DMS53 (cell line): ENCODE results near the gene KHK.

Experiments
- DNase-seq: peaks from one replicate; lab custom pipeline; 2025; lab: John Stamatoyannopoulos, UW

The KHK gene

DNA sequence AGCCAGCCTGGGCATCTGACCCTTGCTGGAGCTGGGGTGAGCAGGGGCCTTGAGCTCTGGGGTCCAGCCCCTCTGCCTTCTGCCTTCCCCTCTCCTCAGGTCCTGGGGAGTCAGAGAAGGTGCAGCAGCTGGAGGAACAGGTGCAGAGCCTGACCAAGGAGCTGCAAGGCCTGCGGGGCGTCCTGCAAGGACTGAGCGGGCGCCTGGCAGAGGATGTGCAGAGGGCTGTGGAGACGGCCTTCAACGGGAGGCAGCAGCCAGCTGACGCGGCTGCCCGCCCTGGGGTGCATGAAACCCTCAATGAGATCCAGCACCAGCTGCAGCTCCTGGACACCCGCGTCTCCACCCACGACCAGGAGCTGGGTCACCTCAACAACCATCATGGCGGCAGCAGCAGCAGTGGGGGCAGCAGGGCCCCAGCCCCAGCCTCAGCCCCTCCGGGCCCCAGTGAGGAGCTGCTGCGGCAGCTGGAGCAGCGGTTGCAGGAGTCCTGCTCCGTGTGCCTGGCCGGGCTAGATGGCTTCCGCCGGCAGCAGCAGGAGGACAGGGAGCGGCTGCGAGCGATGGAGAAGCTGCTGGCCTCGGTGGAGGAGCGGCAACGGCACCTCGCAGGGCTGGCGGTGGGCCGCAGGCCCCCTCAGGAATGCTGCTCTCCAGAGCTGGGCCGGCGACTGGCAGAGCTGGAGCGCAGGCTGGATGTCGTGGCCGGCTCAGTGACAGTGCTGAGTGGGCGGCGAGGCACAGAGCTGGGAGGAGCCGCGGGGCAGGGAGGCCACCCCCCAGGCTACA is 4.4 kb upstream of the KHK start:
- no peak for DNase-seq

- DNase-seq = no peak
These were observed 3.7 kb upstream of the KHK start for GRCh38 chr2:27082773-27083409.

DNA sequence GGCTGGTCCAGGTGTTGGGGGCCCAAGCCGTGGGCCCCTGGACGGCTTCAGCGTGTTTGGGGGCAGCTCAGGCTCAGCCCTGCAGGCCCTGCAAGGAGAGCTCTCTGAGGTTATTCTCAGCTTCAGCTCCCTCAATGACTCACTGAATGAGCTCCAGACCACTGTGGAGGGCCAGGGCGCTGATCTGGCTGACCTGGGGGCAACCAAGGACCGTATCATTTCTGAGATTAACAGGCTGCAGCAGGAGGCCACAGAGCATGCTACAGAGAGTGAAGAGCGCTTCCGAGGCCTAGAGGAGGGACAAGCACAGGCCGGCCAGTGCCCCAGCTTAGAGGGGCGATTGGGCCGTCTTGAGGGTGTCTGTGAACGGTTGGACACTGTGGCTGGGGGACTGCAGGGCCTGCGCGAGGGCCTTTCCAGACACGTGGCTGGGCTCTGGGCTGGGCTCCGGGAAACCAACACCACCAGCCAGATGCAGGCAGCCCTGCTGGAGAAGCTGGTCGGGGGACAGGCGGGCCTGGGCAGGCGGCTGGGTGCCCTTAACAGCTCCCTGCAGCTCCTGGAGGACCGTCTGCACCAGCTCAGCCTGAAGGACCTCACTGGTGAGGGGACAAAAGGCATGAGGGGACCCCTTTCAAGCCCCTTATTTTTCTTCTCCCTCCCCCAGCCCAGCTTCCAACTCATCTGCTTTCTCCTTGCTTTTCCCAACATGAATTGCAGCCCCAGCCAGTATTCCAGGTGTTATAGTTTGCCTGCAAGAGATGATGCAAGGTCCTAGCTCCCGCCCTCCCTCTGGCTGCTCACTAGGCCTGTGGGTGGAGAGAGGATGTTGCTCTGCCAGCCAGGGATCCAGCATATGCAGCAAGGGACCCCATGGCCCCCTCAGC is 2.9 kb upstream of the KHK start:
- DNase-seq = peak; percentile 17

DNA sequence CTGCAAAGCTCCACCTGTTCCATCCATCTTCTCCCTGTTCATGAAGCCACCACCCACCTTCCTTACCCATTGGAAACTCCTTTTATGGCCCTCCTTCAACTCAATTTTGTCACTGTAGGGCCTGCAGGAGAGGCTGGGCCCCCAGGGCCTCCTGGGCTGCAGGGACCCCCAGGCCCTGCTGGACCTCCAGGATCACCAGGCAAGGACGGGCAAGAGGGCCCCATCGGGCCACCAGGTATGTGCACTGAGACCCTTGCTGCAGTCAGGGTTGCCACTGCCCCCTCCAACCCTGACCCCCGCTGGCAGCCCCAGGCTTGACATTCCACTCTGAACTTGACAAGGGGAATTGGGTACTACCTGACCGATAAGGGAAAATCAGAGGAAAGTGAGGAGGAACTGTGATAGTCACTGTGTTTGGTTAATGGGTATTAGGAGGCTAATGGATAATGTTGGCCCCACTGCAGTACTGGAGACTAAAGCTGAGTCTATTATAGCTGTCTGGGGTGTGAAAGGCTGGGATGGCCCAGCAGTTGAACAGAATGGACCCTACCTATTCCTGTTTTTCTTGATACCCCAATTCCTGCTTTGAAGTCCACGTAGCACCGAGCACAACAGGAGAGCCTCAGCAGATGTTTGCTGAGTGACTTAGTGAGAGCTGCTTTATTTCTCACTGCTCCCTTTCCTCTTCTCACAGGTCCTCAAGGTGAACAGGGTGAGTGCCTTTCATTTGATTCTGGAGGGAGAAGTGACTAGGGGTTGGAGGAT is 2.1 kb upstream of the KHK start:
- no peak for DNase-seq

GRCh38 chr2:27085062-27085672 is 1.4 kb upstream of the KHK start:
- no peak for DNase-seq

DNA sequence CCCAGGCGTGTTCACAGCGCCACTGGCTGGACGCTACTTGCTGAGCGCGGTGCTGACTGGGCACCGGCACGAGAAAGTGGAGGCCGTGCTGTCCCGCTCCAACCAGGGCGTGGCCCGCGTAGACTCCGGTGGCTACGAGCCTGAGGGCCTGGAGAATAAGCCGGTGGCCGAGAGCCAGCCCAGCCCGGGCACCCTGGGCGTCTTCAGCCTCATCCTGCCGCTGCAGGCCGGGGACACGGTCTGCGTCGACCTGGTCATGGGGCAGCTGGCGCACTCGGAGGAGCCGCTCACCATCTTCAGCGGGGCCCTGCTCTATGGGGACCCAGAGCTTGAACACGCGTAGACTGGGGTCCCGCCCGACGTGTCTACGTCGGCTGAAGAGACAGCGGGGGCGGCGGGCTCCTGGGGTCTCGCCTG is 891 bp upstream of the KHK start:
- peak; percentile 65 for DNase-seq

DNA sequence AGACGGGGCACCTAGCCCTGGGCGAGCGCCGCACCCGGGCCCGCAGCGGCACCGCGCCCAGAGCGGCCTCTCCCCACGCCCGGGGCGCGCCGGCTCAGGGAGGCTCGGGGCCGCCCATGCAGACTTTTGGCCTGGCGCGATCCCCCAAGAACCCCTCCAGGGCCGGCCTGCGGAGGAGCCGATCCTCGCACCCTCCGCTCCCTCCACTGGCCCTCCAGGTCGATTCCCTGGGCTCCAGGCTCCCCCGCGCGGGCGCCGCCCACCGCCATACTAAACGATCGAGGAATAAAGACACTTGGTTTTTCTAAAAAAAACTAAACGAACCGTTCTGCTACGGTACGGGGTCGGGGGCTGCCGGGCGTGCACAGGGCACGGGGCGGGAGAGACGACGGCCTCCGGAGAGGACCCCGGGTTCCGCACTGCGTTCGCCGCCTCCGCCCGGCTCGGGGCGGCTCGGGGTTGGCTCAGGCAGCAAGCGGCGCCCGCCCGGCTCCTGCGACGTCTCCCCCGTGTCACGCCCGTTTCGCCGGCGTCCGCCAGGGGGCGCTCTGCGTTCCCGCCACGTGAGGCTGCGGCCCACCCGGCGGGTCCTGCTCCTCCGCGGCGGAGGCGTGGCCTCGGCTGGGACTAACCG is 365 bp upstream of the KHK start:
- peak; percentile 94 for DNase-seq

GRCh38 chr2:27087823-27088410 is 1.3 kb downstream of the KHK start:
- no peak for DNase-seq

GRCh38 chr2:27088634-27089033 is 2.1 kb downstream of the KHK start:
- DNase-seq = no peak

DNA sequence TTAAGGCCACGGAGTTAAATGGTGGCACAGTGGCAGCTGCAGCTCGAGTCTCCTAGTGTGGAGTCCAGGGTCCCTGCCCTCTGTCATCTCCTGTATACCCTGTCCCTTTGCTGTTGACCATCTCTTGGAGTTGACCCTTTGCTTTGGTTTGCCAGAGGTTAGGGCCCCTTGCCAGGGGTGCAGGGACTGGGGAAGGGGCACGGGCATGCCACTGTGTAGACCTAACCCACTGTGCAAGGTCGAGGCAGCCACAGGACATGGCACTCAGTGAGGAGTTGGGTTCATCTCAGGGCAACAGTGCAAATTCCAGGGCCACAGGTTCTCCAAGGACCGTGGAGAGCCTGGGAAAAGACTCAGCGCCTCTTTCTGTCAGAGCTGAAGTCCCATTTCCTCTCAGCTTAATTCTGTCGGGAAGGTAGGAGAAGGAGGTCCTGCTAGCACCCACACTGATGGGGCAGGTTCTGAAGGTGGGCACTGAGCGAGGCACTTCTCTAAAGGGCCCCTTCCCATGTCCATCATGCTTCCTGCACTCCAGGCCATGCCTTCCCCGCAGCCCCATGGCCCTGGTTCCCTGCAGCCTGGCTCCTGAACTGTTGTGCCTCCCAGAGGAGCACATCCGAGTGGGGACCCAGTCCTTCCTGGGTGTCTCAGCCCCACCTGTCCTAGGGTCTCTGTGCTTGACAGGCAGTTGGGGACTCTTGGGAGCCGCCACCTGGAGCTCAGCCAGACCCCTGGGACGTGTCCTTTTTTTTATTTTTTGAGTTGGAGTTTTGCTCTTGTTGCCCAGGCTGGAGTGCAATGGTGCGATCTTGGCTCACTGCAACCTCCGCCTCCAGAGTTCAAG is 2.8 kb downstream of the KHK start:
- DNase-seq = no peak

GRCh38 chr2:27091746-27092695 is 5.4 kb downstream of the KHK start:
- DNase-seq = no peak

DNA sequence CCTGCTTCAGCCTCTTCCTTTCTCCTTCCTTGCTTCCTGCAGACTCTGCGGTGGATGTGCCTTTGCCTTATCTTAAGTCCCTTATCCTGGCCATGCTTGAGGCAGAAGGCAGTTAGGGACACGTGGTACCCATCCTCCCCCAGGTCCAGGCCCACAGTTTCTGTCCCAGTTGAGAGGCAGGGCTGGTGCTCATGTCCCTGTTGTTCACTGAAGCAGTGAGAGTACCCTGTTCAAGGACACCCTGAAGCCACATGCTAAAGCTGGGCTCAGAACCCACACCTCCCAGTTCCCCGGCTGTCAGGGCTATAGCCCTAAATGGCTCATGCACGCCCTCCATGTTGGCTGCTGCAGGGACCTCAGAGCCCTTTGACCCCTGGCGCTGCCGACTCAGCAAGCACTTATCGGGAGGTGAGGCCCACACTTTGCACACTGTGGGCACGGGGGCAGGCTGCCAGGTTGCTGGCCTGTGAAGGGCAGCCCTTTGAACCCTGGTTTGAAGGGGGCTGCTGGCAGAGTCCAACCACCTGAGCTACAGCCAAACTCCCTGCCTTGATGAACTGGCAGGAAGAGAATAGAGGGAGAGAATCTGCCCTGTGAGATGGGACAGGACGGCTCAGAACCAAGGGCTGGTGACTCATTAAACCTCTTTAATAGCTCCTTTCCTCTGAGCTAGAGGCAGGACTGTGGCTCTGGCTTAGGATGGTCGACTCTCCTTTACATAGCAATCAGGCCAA is 6.3 kb downstream of the KHK start:
- DNase-seq = no peak

DNA sequence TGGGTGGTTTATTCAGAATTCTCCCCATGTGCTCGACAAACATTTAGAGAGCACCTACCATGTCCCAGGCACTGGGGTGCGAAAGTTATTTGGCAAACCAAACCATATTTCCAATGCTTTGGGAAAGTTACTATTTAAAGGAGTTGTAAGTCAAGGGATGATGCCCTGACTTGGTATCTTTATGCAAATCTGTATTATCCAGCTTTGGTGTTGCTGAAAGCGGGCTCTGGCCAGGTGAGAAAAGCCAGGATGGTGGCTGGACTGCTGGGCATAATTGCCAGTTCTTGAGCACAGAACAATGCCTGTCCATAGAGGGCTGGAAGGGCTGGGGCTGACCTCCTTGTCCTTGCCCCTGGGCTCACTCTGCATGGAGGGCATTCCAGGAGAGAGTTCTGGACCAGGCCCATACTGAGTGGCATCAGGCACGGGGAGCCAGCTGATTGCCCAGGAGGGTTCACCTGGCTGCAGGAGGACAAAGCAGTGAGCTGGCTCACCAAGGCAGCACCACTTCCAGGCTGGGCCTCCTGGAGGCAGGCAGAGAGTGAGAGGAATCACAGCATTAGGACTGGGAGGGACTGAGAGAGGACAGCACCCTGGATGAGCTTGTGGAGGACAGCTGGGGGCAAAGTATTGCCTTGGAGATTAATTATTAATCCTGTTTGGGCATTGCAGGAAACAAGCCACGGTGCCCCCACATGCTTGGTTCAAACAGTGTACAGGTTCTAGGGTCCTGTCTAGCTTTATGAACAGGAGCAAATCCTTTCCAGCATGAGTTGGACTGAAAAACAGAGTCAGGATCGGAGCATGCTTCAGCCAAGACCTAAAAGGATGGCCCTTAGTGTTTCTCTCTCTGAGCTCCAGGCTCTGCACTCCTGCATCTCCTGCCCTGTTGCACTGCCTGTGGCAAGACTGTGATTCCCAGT is 7.1 kb downstream of the KHK start:
- DNase-seq = peak; percentile 43

DNA sequence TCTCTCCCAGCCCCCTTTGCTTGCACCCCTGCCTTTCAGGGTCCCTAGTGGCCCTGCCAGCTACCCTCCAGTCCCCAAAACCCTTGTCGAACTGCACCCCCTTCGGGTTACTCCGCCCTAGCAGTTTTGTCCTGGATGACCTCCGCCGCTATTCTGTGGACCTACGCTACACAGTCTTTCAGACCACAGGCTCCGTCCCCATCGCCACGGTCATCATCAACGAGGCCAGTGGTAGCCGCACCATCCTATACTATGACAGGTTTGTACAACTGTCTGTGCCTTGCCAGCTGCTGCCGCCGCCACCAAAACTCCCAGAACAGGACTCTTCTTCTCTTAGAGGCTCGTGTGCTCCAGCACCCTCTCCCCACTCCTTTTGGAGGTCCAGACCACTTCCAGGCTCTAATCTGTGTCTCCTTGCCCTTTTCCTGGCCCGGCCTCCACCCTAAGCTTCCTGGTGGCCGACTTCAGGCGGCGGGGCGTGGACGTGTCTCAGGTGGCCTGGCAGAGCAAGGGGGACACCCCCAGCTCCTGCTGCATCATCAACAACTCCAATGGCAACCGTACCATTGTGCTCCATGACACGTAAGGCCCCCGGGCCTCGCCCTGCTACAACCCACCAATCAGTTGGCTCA is 7.9 kb downstream of the KHK start:
- no peak for DNase-seq

GRCh38 chr2:27095427-27095744 is 8.8 kb downstream of the KHK start:
- no peak for DNase-seq
